ENCODE measurements around the gene LYZL4.

DNA sequence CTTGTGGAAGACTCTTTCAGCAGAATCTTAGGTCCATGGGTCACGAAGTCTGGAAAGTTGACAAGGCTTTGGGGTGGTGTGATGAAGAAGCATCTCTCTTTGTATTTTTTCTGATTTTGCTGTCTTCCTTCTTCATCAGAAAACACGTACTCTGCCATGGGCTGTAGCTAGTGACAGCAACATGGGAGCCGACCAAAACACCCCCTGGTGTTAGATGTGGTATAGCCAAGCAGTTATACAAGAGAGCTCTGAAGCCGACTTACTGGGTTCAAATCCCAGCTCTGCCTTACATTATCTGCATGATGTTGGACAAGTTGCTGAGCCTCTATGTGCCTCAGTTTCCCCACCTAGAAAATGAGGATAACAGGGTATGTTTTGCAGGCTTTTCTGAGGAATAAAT is 32.9 kb upstream of the LYZL4 start:
- no peak for TF ChIP-seq EZH2 (IDR thresholded peaks at IDR 0.05; ENCODE audit: borderline replicate concordance, insufficient read depth, low read depth, low read length, poor library complexity, severe bottlenecking)
- TF ChIP-seq, protein P1, sequence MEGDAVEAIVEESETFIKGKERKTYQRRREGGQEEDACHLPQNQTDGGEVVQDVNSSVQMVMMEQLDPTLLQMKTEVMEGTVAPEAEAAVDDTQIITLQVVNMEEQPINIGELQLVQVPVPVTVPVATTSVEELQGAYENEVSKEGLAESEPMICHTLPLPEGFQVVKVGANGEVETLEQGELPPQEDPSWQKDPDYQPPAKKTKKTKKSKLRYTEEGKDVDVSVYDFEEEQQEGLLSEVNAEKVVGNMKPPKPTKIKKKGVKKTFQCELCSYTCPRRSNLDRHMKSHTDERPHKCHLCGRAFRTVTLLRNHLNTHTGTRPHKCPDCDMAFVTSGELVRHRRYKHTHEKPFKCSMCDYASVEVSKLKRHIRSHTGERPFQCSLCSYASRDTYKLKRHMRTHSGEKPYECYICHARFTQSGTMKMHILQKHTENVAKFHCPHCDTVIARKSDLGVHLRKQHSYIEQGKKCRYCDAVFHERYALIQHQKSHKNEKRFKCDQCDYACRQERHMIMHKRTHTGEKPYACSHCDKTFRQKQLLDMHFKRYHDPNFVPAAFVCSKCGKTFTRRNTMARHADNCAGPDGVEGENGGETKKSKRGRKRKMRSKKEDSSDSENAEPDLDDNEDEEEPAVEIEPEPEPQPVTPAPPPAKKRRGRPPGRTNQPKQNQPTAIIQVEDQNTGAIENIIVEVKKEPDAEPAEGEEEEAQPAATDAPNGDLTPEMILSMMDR (IDR thresholded peaks at IDR 0.05): no peak

Measured in B cell (primary cell).